ENCODE measurements around the gene MOBP. TPM values are rescaled to one million over a fixed set of nuclear protein-coding genes. Genes with fewer than 3 reads are reported as not detected.

The MOBP gene
- total RNA-seq, 1 experiment from 2014 or later, result not detected

DNA sequence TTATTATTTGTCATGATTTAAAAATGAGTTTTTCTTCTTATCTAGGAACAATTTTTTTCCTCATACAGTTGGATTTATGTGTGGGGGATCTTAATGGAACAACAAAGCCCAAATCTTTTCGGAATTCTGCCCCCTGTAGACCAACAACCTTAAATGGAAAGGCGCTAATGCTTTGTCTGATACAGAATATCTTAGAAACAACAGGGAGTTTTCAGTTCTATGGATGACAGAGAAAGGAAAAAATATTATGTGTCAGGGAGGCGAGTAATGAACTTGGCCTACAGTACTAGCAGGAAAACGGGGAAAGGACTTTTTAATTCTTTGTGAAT is 592 bp downstream of the MOBP start:
- Histone ChIP-seq H2AFZ (ENCODE audit: low read depth, low read length, poor library complexity, severe bottlenecking) (no peak overlapping the region), H3K4me1 (ENCODE audit: control insufficient read depth in 1 of 2, insufficient read depth in 2 of 2, low read length in 2 of 2) (no peaks in the 10 kb centered on the region), H3K27me3 (ENCODE audit: insufficient read depth, low read length) (no peaks in the 10 kb centered on the region), H3K36me3 (ENCODE audit: control insufficient read depth in 1 of 2, insufficient read depth in 2 of 2, low read length in 2 of 2) (no peaks in the 10 kb centered on the region), H3K9me3 (ENCODE audit: control insufficient read depth in 1 of 2, insufficient read depth in 1 of 2, low read depth in 1 of 2, low read length in 2 of 2) (no peaks in the 10 kb centered on the region), H3K9ac (ENCODE audit: low read length) (no peak overlapping the region), H3K4me2 (ENCODE audit: low read length) (no peak overlapping the region), H4K20me1 (ENCODE audit: insufficient read depth) (no peaks in the 10 kb centered on the region), H3K27ac (ENCODE audit: low read depth, low read length) (no peak overlapping the region), H3K4me3 (replicated peaks in 1 of 2; ENCODE audit: low read depth in 1 of 2, low read length in 2 of 2) (no peak overlapping the region), H3K9me2 (ENCODE audit: insufficient read depth) (no peaks in the 10 kb centered on the region), H3K79me2 (ENCODE audit: insufficient read depth, low read length) (no peaks in the 10 kb centered on the region)
- intact Hi-C loops (cut with micrococcal nuclease), result no loop called here
- ChIA-PET POLR2A (no interaction called here), CTCF (no interaction called here), RAD21 (ENCODE audit: low non-redundant PET in 1 of 2, low total read pairs in 2 of 2, uncharacterized antibody in 2 of 2, unreplicated experiment in 2 of 2) (no interaction called here)
- BruUV-seq (replicated peaks), result no TSS peak
- TF ChIP-seq, protein P1, sequence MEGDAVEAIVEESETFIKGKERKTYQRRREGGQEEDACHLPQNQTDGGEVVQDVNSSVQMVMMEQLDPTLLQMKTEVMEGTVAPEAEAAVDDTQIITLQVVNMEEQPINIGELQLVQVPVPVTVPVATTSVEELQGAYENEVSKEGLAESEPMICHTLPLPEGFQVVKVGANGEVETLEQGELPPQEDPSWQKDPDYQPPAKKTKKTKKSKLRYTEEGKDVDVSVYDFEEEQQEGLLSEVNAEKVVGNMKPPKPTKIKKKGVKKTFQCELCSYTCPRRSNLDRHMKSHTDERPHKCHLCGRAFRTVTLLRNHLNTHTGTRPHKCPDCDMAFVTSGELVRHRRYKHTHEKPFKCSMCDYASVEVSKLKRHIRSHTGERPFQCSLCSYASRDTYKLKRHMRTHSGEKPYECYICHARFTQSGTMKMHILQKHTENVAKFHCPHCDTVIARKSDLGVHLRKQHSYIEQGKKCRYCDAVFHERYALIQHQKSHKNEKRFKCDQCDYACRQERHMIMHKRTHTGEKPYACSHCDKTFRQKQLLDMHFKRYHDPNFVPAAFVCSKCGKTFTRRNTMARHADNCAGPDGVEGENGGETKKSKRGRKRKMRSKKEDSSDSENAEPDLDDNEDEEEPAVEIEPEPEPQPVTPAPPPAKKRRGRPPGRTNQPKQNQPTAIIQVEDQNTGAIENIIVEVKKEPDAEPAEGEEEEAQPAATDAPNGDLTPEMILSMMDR (IDR thresholded peaks at IDR 0.05 in 2 of 3, conservative IDR thresholded peaks at IDR 0.05 in 1 of 3; ENCODE audit: borderline replicate concordance in 1 of 3, insufficient read depth in 1 of 3, low read depth in 2 of 3, low read length in 2 of 3), result 0 out of 6 replicates have a peak, but pooled peaks of 2 of the 3 experiments have one; percentile 8 to 20
- TF ChIP-seq JUND (IDR thresholded peaks at IDR 0.05) (no peak), ATF3 (IDR thresholded peaks at IDR 0.05) (no peak), EGR1 (IDR thresholded peaks at IDR 0.05; ENCODE audit: low read depth) (no peak), POLR2A (IDR thresholded peaks at IDR 0.05; ENCODE audit: borderline replicate concordance, extremely low read depth, insufficient read depth, insufficient read length) (no peak)
- DNase-seq (ENCODE audit: low read depth, low spot score), result no peak
- no peak for ATAC-seq

DNA sequence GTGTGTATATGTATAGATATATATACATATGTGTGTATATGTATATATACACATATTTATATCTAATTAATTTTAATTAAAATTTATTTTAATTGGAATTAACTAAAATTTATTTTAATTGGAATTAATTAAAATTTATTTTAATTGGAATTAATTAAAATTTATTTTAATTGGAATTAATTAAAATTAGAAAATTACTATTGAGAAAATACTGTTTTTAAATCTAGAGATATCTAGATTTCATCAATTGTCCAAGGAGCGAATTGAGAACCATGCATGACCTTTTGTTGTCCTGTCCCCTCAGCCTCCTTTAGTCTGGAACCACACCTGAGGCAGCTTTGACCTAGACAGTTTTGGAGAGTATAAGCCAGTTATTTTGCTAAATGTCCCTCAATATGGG is 1.8 kb downstream of the MOBP start:
- no peaks in the 10 kb centered on the region for H3K4me1 ChIP-seq (ENCODE audit: control insufficient read depth in 1 of 2, insufficient read depth in 2 of 2, low read length in 2 of 2)
- H3K27me3 ChIP-seq (ENCODE audit: insufficient read depth, low read length), result no peaks in the 10 kb centered on the region
- H3K9me2 ChIP-seq (ENCODE audit: insufficient read depth), result no peaks in the 10 kb centered on the region
- no peak overlapping the region for H3K9ac ChIP-seq (ENCODE audit: low read length)
- H3K27ac ChIP-seq (ENCODE audit: low read depth, low read length), result no peak overlapping the region
- intact Hi-C loops (cut with micrococcal nuclease), result no loop called here
- no peaks in the 10 kb centered on the region for H4K20me1 ChIP-seq (ENCODE audit: insufficient read depth)
- H3K36me3 ChIP-seq (ENCODE audit: control insufficient read depth in 1 of 2, insufficient read depth in 2 of 2, low read length in 2 of 2), result no peaks in the 10 kb centered on the region
- no peak overlapping the region for H2AFZ ChIP-seq (ENCODE audit: low read depth, low read length, poor library complexity, severe bottlenecking)
- ChIA-PET CTCF (no interaction called here), RAD21 (ENCODE audit: low non-redundant PET in 1 of 2, low total read pairs in 2 of 2, uncharacterized antibody in 2 of 2, unreplicated experiment in 2 of 2) (no interaction called here), POLR2A (no interaction called here)
- H3K4me3 ChIP-seq (replicated peaks in 1 of 2; ENCODE audit: low read depth in 1 of 2, low read length in 2 of 2), result no peak overlapping the region
- no peaks in the 10 kb centered on the region for H3K9me3 ChIP-seq (ENCODE audit: control insufficient read depth in 1 of 2, insufficient read depth in 1 of 2, low read depth in 1 of 2, low read length in 2 of 2)
- DNase-seq (ENCODE audit: low read depth, low spot score) (no peak), ATAC-seq (no peak)
- no peak overlapping the region for H3K4me2 ChIP-seq (ENCODE audit: low read length)
- no peaks in the 10 kb centered on the region for H3K79me2 ChIP-seq (ENCODE audit: insufficient read depth, low read length)
- BruUV-seq (replicated peaks), result no TSS peak
- TF ChIP-seq TCF7L2 (IDR thresholded peaks at IDR 0.05; ENCODE audit: borderline replicate concordance, extremely low read depth, insufficient read depth, insufficient read length) (no peak), ZNF274 (IDR thresholded peaks at IDR 0.05; ENCODE audit: low read depth, low read length) (no peak), CEBPB (IDR thresholded peaks at IDR 0.05; ENCODE audit: low read depth) (no peak), EZH2 (IDR thresholded peaks at IDR 0.05) (no peak), ZFX (IDR thresholded peaks at IDR 0.05) (no peak), ATF3 (IDR thresholded peaks at IDR 0.05) (no peak), CBX3 (IDR thresholded peaks at IDR 0.05; ENCODE audit: low read depth) (no peak), ELF1 (IDR thresholded peaks at IDR 0.05; ENCODE audit: borderline replicate concordance, low read depth) (no peak), YY1 (IDR thresholded peaks at IDR 0.05; ENCODE audit: extremely low read depth, insufficient replicate concordance, low read depth, low read length) (no peak), RAD21 (IDR thresholded peaks at IDR 0.05; ENCODE audit: low read depth) (no peak)
- TF ChIP-seq, protein P2, sequence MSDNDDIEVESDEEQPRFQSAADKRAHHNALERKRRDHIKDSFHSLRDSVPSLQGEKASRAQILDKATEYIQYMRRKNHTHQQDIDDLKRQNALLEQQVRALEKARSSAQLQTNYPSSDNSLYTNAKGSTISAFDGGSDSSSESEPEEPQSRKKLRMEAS (IDR thresholded peaks at IDR 0.05), result no peak
